HepG2 (cell line): ENCODE results near the gene SSBP2. TPM values are rescaled to one million over a fixed set of nuclear protein-coding genes. Genes with fewer than 3 reads are reported as not detected.

ENCODE experiments used
- ATAC-seq: fragments of 200-7000 bp; cut with Tn5 transposase; 3 replicates; pipeline ENCODE4 v1.9.1; 2020; ENCODE audit warnings: mild to moderate bottlenecking, moderate library complexity
- BruUV-seq: library from RNA; stranded (reverse); fragments of 400-500 nt; replicated peaks from 2 replicates; lab custom pipeline; 2021; lab: Mats Ljungman, UMichigan
- CTCF ChIA-PET: fragments of 300-600 bp; formaldehyde crosslinking; extraction: SDS; loops from one replicate; lab custom pipeline; 2021; ENCODE audit warnings: low total read pairs, inconsistent platforms, low intra/inter-chr PET ratio; lab: Yijun Ruan, JAX
- POLR2A ChIA-PET: fragments of 350-600 bp; sonication (Branson Sonifier 250); formaldehyde crosslinking; loops from one replicate; lab custom pipeline; 2020; ENCODE audit warnings: antibody characterized with exemption, inconsistent platforms; lab: Yijun Ruan, JAX
- DNase-seq: peaks from one replicate; pipeline ENCODE4 v3.0.0-alpha.2; 2015; ENCODE audit warnings: low spot score
- FAIRE-seq: peaks from 3 replicates; lab custom pipeline; 2011; peaks lifted over from hg19 to GRCh38; lab: Jason Lieb, UNC
- H2AFZ ChIP-seq: one replicate; pipeline ENCODE4 v1.6.1; 2011; ENCODE audit warnings: low read length, inconsistent platforms
- H3K27ac ChIP-seq: fragments of 300-600 bp; 3 replicates; pipeline ENCODE4 v1.8.0; 2011; ENCODE audit warnings: mixed run types, mild to moderate bottlenecking, mixed read lengths, low read length, inconsistent platforms; ENCODE audit not compliant: insufficient read depth; ENCODE audit errors: extremely low read length
- H3K27me3 ChIP-seq, 2 experiments: fragments of 200-600 bp in 1 of 2; 2 replicates in 1 of 2; 3 replicates in 1 of 2; pipeline versions ENCODE4 v1.6.0 to v1.8.0; 2011; ENCODE audit warnings: low read length in 2 of 2, mild to moderate bottlenecking in 2 of 2, moderate library complexity in 2 of 2, inconsistent platforms in 1 of 2; ENCODE audit not compliant: insufficient read depth in 2 of 2, control insufficient read depth in 1 of 2
- H3K36me3 ChIP-seq, 2 experiments: fragments of 200-600 bp in 1 of 2; replicated peaks in 1 of 2; 2 replicates in 1 of 2; 3 replicates in 1 of 2; pipeline versions ENCODE4 v1.5.1 to v1.8.0; 2011; ENCODE audit warnings: low read length in 2 of 2, inconsistent platforms in 1 of 2; ENCODE audit not compliant: insufficient read depth in 2 of 2, control insufficient read depth in 1 of 2
- H3K4me1 ChIP-seq: 2 replicates; pipeline ENCODE4 v1.5.1; 2012; ENCODE audit warnings: low read length, inconsistent platforms; ENCODE audit not compliant: insufficient read depth
- H3K4me2 ChIP-seq: 2 replicates; pipeline ENCODE4 v1.6.0; 2011; ENCODE audit warnings: low read depth, low read length, inconsistent platforms
- H3K4me3 ChIP-seq, 3 experiments: fragments of 200-600 bp in 1 of 3; sonication (generic), shearing (Covaris generic) in 1 of 3; replicated peaks in 1 of 3; 2 replicates each; pipeline ENCODE4 v1.5.1; 2011 to 2016; ENCODE audit warnings: low read length in 3 of 3, inconsistent platforms in 2 of 3, low read depth in 2 of 3, mild to moderate bottlenecking in 2 of 3, control low read depth in 1 of 3, mixed read lengths in 1 of 3; ENCODE audit not compliant: insufficient read depth in 1 of 3
- H3K79me2 ChIP-seq: one replicate; pipeline ENCODE4 v1.6.1; 2011; ENCODE audit warnings: low read length, inconsistent platforms; ENCODE audit not compliant: insufficient read depth
- H3K9ac ChIP-seq: 2 replicates; pipeline ENCODE4 v1.6.0; 2011; ENCODE audit warnings: mild to moderate bottlenecking, low read depth, low read length, inconsistent platforms; ENCODE audit not compliant: insufficient read depth
- H3K9me3 ChIP-seq: 2 replicates; pipeline ENCODE4 v1.5.1; 2012; ENCODE audit warnings: mild to moderate bottlenecking, low read length
- H4K20me1 ChIP-seq: 2 replicates; pipeline ENCODE4 v1.6.0; 2011; ENCODE audit warnings: inconsistent platforms, mild to moderate bottlenecking, low read length, moderate library complexity; ENCODE audit not compliant: insufficient read depth
- ATF1 ChIP-seq: IDR thresholded peaks from 2 replicates; pipeline ENCODE4 v1.6.1; 2016; ENCODE audit warnings: mild to moderate bottlenecking, control low read depth
- CEBPB ChIP-seq: IDR thresholded peaks from 2 replicates; pipeline ENCODE4 v1.6.1; 2011; ENCODE audit warnings: low read depth, low read length, improper control_type of control experiment, borderline replicate concordance
- ERF ChIP-seq: IDR thresholded peaks from 2 replicates; pipeline ENCODE4 v1.6.1; 2018; ENCODE audit warnings: missing biosample characterization, missing genetic modification reagents
- FOXA3 ChIP-seq: IDR thresholded peaks from 2 replicates; pipeline ENCODE4 v1.6.1; 2016; ENCODE audit warnings: missing genetic modification reagents, missing compliant biosample characterization
- FOXK1 ChIP-seq: sonication (generic); formaldehyde crosslinking; IDR thresholded peaks from 2 replicates; pipeline ENCODE4 v1.4.0; 2020; ENCODE audit warnings: low read depth, missing genetic modification reagents, borderline replicate concordance
- HIVEP1 ChIP-seq: sonication (generic); formaldehyde crosslinking; IDR thresholded peaks from 2 replicates; pipeline ENCODE4 v1.4.0; 2020; ENCODE audit warnings: mild to moderate bottlenecking, missing genetic modification reagents
- IKZF4 ChIP-seq: sonication (generic); formaldehyde crosslinking; IDR thresholded peaks from 2 replicates; pipeline ENCODE4 v1.5.1; 2020; ENCODE audit warnings: borderline replicate concordance, mild to moderate bottlenecking, low read depth, missing genetic modification reagents; ENCODE audit errors: not compliant biosample characterization
- POLR2AphosphoS2 ChIP-seq: IDR thresholded peaks from 2 replicates; pipeline ENCODE4 v1.6.1; 2011; ENCODE audit warnings: low read depth, low read length, improper control_type of control experiment
- RERE ChIP-seq: IDR thresholded peaks from 2 replicates; pipeline ENCODE4 v1.6.1; 2016; ENCODE audit warnings: low read depth, missing genetic modification reagents, missing compliant biosample characterization
- SAFB2 ChIP-seq: sonication (generic); formaldehyde crosslinking; IDR thresholded peaks from 2 replicates; pipeline ENCODE4 v1.5.1; 2020; ENCODE audit warnings: missing genetic modification reagents, low read depth, mild to moderate bottlenecking, borderline replicate concordance
- TAF15 ChIP-seq: fragments of 200-400 bp; formaldehyde crosslinking; IDR thresholded peaks from one replicate; pipeline ENCODE4 v1.6.1; 2018; ENCODE audit warnings: mild to moderate bottlenecking, low read depth, low read length; ENCODE audit not compliant: poor library complexity, severe bottlenecking
- ZBTB7B ChIP-seq: sonication (generic); formaldehyde crosslinking; IDR thresholded peaks from 2 replicates; pipeline ENCODE4 v1.4.0; 2020; ENCODE audit warnings: missing genetic modification reagents
- ZNF224 ChIP-seq: sonication (generic); formaldehyde crosslinking; IDR thresholded peaks from 2 replicates; pipeline ENCODE4 v1.5.0; 2020; ENCODE audit warnings: mild to moderate bottlenecking, missing genetic modification reagents
- ZNF512 ChIP-seq: sonication (generic); formaldehyde crosslinking; IDR thresholded peaks from 2 replicates; pipeline ENCODE4 v1.4.0; 2020; ENCODE audit warnings: mild to moderate bottlenecking, missing genetic modification reagents
- ZNF557 ChIP-seq: sonication (generic); formaldehyde crosslinking; IDR thresholded peaks from 2 replicates; pipeline ENCODE4 v1.4.0; 2020; ENCODE audit warnings: missing genetic modification reagents
- ZNF564 ChIP-seq: sonication (generic); formaldehyde crosslinking; IDR thresholded peaks from 2 replicates; pipeline ENCODE4 v1.8.1; 2023; ENCODE audit warnings: mild to moderate bottlenecking, missing genetic modification reagents
- ZNF891 ChIP-seq: sonication (generic); formaldehyde crosslinking; IDR thresholded peaks from 2 replicates; pipeline ENCODE4 v1.5.0; 2020; ENCODE audit warnings: mild to moderate bottlenecking, missing genetic modification reagents
- ZSCAN12 ChIP-seq: sonication (generic); formaldehyde crosslinking; IDR thresholded peaks from 2 replicates; pipeline ENCODE4 v1.9.0; 2021; ENCODE audit warnings: mild to moderate bottlenecking, missing genetic modification reagents
- WGBS: methylation state at CpG from one replicate; pipeline ENCODE4 v1.1.6; 2017; ENCODE audit warnings: low lambda C conversion rate; 5-methylcytosine and 5-hydroxymethylcytosine counted together
- in situ Hi-C: cut with HindIII; loops from 2 replicates; pipeline ENCODE4 v1.10.0; 2017; ENCODE audit warnings: low pct_unique_long_range_greater_than_20kb; ENCODE audit not compliant: extremely low pct_ligation_motif_present
- intact Hi-C: fragments of 100-400 bp; cut with micrococcal nuclease; formaldehyde crosslinking; loops from one replicate; pipeline ENCODE4 v1.10.0; 2022; ENCODE audit not compliant: unreplicated experiment
- polyA plus RNA-seq, 8 experiments: library from polyadenylated mRNA; depleted of rRNA in 3 of 8; stranded (reverse) in 7 of 8; unstranded in 1 of 8; fragments of >200 nt; fragmentation: Illumina TruSeq in 4 of 8; extraction: Trizol in 4 of 8; gene quantifications; 2 replicates each; pipeline versions ENCODE4 v1.2.1 to v1.2.3, GENCODE V29; 2011 to 2016; ENCODE audit warnings: low read depth in 4 of 8, missing spikeins in 1 of 8, mixed read lengths in 1 of 8; ENCODE audit not compliant: insufficient read depth in 1 of 8
- total RNA-seq, 5 experiments: library from RNA; depleted of rRNA; stranded (reverse); fragments of >200 nt; fragmentation: Illumina TruSeq; extraction: Trizol; gene quantifications; 2 replicates each; pipeline ENCODE4 v1.2.3, GENCODE V29; 2016; ENCODE audit warnings: low read depth in 1 of 5
- TF ChIP-seq, protein P1 (sequence below): sonication (generic); formaldehyde crosslinking; IDR thresholded peaks from 2 replicates; pipeline ENCODE4 v1.4.0; 2020; ENCODE audit warnings: low read depth, mild to moderate bottlenecking, missing genetic modification reagents

Gene SSBP2
- total and polyA plus RNA-seq, 2 of the 13 experiments (the other 11 are each of a cell fraction or from before 2014, with no cell fraction given), result 0.16 TPM; not detected in 1

DNA sequence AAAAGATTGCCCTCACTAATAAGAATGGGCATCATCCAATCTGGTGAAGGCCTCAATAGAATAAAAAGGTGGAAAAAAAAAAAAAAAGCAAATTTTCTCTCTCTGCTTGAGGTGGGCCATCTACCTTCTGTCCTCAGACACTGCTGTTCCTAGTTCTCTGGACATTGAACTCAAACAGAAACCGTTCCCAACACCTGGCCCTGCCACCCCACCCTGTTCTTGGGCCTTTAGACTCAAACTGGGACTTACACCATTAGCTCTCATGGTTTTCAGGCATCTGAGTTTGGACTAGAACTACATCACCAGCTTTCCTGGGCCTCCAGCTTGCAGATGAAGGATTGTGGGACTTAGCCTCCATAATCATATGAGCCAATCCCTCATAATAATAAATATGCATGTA lies 71.0 kb downstream of the SSBP2 start:
- TF ChIP-seq FOXA3 (CRISPR knock-in tag) (no peak), ZNF557 (no peak), CEBPB (no peak), HIVEP1 (CRISPR knock-in tag) (no peak), POLR2AphosphoS2 (no peak), TAF15 (no peak), ZNF891 (CRISPR knock-in tag) (no peak), RERE (CRISPR knock-in tag) (no peak), FOXK1 (CRISPR knock-in tag) (no peak), ZNF224 (CRISPR knock-in tag) (no peak), ZBTB7B (no peak), ZNF564 (CRISPR knock-in tag) (no peak), ZSCAN12 (CRISPR knock-in tag) (no peak), IKZF4 (no peak), SAFB2 (CRISPR knock-in tag) (no peak), ZNF512 (CRISPR knock-in tag) (no peak), ERF (CRISPR knock-in tag) (no peak), ATF1 (CRISPR knock-in tag) (no peak)
- TF ChIP-seq, protein P1, sequence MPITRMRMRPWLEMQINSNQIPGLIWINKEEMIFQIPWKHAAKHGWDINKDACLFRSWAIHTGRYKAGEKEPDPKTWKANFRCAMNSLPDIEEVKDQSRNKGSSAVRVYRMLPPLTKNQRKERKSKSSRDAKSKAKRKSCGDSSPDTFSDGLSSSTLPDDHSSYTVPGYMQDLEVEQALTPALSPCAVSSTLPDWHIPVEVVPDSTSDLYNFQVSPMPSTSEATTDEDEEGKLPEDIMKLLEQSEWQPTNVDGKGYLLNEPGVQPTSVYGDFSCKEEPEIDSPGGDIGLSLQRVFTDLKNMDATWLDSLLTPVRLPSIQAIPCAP (CRISPR knock-in tag), result no peak
- no peak overlapping the region for H3K27ac ChIP-seq
- no peak overlapping the region for H3K9ac ChIP-seq
- H3K4me2 ChIP-seq, result no peak overlapping the region
- no peaks in the 10 kb centered on the region for H3K27me3 ChIP-seq
- no peaks in the 10 kb centered on the region for H3K4me1 ChIP-seq
- FAIRE-seq (no peak), ATAC-seq (no peak), DNase-seq (no peak)
- no peaks in the 10 kb centered on the region for H3K36me3 ChIP-seq
- H3K4me3 ChIP-seq, result no peak overlapping the region
- in situ Hi-C loops, result no loop called here
- H2AFZ ChIP-seq, result no peak overlapping the region
- no peaks in the 10 kb centered on the region for H4K20me1 ChIP-seq
- no peaks in the 10 kb centered on the region for H3K9me3 ChIP-seq
- WGBS, result 0% methylated on average over 1 of the region's 1 CpG
- CTCF ChIA-PET, result no interaction called here
- intact Hi-C loops, result no loop called here
- H3K79me2 ChIP-seq, result no peaks in the 10 kb centered on the region
- POLR2A ChIA-PET, result no interaction called here
- BruUV-seq, result no TSS peak
